ENCODE measurements around the gene PPP3R2. TPM values are rescaled to one million over a fixed set of nuclear protein-coding genes. Genes with fewer than 3 reads are reported as not detected.
"Not testable (repeated sequence)": the region's sequence is repeated elsewhere in the genome, so short reads cannot be mapped to it uniquely, and the experiment has no call there.

Gene PPP3R2
- total RNA-seq, 4 donors from 2014 or later = not detected

- DNase-seq (ENCODE audit: low spot score) (no peak), ATAC-seq (ENCODE audit: low FRiP score) (no peak)
- TF ChIP-seq, protein P1, sequence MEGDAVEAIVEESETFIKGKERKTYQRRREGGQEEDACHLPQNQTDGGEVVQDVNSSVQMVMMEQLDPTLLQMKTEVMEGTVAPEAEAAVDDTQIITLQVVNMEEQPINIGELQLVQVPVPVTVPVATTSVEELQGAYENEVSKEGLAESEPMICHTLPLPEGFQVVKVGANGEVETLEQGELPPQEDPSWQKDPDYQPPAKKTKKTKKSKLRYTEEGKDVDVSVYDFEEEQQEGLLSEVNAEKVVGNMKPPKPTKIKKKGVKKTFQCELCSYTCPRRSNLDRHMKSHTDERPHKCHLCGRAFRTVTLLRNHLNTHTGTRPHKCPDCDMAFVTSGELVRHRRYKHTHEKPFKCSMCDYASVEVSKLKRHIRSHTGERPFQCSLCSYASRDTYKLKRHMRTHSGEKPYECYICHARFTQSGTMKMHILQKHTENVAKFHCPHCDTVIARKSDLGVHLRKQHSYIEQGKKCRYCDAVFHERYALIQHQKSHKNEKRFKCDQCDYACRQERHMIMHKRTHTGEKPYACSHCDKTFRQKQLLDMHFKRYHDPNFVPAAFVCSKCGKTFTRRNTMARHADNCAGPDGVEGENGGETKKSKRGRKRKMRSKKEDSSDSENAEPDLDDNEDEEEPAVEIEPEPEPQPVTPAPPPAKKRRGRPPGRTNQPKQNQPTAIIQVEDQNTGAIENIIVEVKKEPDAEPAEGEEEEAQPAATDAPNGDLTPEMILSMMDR (IDR thresholded peaks at IDR 0.05) = no peak
Measured at GRCh38 chr9:101591787-101592446, 2.9 kb downstream of the PPP3R2 start.

DNA sequence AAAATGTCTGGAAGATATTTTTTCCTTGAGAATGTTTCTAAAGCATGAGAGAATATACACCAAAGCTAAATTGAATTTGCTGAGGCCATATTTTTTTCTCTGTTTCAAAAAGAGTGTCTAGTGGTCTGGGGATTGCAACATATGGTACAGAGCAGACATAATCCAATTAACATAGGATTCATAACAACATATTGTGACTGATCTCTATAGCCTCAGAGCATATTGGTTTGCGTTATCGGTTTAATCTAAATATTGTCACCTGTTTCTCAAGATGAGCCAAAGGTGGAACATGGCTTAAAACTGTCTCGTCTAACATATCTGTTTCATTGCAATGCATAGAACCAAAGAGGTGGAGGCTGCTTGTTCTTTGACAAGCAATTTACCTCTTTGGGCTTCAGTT is 3.9 kb downstream of the PPP3R2 start:
- ATAC-seq (ENCODE audit: low FRiP score) = no peak
- DNase-seq (ENCODE audit: low spot score) = no peak
- TF ChIP-seq, protein P1 (IDR thresholded peaks at IDR 0.05) = no peak

GRCh38 chr9:101590074-101590473 is 4.7 kb downstream of the PPP3R2 start:
- not testable (repeated sequence) for DNase-seq (ENCODE audit: low spot score); ATAC-seq (ENCODE audit: low FRiP score)

DNA sequence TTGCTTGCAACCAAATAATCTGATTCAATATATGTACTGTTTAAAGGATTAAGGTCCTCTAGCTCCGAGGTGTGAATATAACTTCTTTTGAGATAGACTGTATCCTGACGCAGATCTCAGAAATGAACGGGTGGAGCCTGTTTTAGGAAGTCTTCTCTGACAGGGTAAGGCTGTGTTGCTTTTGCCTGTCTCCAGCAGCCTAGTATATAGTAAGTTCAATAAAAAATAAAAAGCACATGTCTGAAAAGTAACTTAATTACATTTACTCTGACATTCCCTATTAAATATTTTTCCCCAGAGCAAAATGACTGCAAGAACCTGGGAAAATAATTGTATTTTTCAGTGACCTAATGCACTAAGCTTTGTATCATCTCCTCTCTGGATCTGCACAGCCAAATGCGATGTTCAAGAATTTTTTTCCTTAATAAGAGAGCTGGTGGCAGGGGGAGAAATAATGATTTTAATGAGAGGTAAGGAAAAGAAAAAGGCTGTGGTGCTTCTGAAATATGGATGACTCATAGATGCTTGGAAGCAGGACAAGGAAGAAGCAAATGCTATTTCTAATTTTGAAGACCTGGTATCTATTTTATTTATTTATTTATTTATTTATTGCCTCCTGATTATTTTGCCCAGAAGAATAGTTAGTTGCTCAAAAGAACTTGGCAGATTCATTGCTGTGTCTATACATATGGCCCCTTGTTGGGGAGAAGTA is 7.3 kb downstream of the PPP3R2 start:
- DNase-seq (ENCODE audit: low spot score) (no peak), ATAC-seq (ENCODE audit: low FRiP score) (no peak)
- TF ChIP-seq, protein P1 (IDR thresholded peaks at IDR 0.05) = no peak

GRCh38 chr9:101586651-101587050 is 8.1 kb downstream of the PPP3R2 start:
- DNase-seq (ENCODE audit: low spot score) (no peak), ATAC-seq (ENCODE audit: low FRiP score) (no peak)
- TF ChIP-seq, protein P1 (IDR thresholded peaks at IDR 0.05) = no peak

- TF ChIP-seq, protein P1 (IDR thresholded peaks at IDR 0.05) = no peak
- no peak for ATAC-seq (ENCODE audit: low FRiP score)
Measured at GRCh38 chr9:101585740-101586139, 9.0 kb downstream of the PPP3R2 start.

DNA sequence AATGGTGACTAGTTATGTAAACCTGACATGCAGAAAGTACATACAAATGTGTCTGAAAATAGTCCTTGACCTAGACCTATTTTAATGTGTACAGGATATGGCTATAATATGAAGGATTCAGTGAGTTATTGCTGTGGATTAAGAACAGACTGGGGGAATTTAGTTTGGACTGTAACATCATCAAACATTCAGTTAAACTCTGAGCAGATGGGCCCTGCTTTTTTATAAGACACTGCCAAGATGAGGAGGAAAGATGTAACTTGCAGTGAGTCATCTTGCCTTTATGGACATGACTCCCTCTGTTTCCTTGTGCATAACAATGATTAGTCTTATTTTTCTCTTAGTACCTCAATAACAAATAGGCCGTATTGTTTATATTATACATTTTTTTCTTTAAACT is 12.2 kb downstream of the PPP3R2 start:
- ATAC-seq (ENCODE audit: low FRiP score) (no peak), DNase-seq (ENCODE audit: low spot score) (no peak)
- TF ChIP-seq, protein P1 (IDR thresholded peaks at IDR 0.05) = no peak

More at GRCh38 chr9:101585740-101586139, 9.0 kb downstream of the PPP3R2 start:
- no peak for DNase-seq (ENCODE audit: low spot score)
